ENCODE results near the gene C4BPB. TPM values are rescaled to one million over a fixed set of nuclear protein-coding genes. Genes with fewer than 3 reads are reported as not detected.

The C4BPB gene
- total RNA-seq, 4 donors from 2014 or later: 0.90 to 4.9 TPM; not detected in 2

DNA sequence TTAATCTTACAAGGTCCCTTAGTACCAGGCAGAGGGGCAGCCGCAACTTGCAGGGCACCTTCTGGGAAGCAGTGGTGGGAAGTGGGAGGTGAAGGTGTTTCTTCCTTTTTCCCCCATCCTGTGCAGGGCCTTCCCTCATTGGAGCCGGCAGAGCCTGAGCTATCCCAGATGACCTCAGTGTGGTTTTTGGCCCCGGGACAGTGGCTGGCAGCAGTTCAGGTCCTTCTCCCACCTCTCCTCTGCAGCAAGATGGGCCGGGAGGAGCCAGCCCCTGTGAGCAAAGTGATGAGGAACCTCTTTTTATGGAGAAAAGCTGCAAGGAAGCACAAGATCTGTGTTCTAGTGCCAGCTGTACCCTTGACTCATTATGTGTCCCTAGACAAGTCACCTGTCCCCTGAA is 28.8 kb upstream of the C4BPB start:
- Histone ChIP-seq H3K4me3 (no peak overlapping the region), H3K27ac (no peak overlapping the region), H3K9me3 (no peaks in the 10 kb centered on the region), H3K27me3 (no peaks in the 10 kb centered on the region), H3K4me1 (peaks cover 0 to 4% (median 2%) of the 10 kb centered on the region in 4 donors), H3K36me3 (peaks cover 2 to 34% (median 8%) of the 10 kb centered on the region in 3 donors)
- WGBS, 2 donors: 38 to 42% methylated on average over 4 of the region's 4 CpGs
- TF ChIP-seq EP300 (IDR thresholded peaks at IDR 0.05): no peak
- no peak for TF ChIP-seq CTCF (IDR thresholded peaks at IDR 0.05)
- no peak for TF ChIP-seq POLR2A (IDR thresholded peaks at IDR 0.05)
- DNase-seq (ENCODE audit: low spot score in 2 of 2): no peak

GRCh38 chr1:207060596-207060995 is 28.1 kb upstream of the C4BPB start:
- Histone ChIP-seq H3K36me3 (peaks cover 2 to 41% (median 8%) of the 10 kb centered on the region in 3 donors), H3K4me1 (peaks cover 0 to 4% (median 2%) of the 10 kb centered on the region in 4 donors), H3K4me3 (no peak overlapping the region), H3K9me3 (no peaks in the 10 kb centered on the region), H3K27ac (no peak overlapping the region), H3K27me3 (no peaks in the 10 kb centered on the region)
- no peak for TF ChIP-seq EP300 (IDR thresholded peaks at IDR 0.05)
- no peak for TF ChIP-seq POLR2A (IDR thresholded peaks at IDR 0.05)
- TF ChIP-seq CTCF (IDR thresholded peaks at IDR 0.05): no peak
- DNase-seq (ENCODE audit: low spot score in 2 of 2): no peak
- WGBS, 2 donors: 48 to 75% methylated on average over 3 of the region's 3 CpGs

DNA sequence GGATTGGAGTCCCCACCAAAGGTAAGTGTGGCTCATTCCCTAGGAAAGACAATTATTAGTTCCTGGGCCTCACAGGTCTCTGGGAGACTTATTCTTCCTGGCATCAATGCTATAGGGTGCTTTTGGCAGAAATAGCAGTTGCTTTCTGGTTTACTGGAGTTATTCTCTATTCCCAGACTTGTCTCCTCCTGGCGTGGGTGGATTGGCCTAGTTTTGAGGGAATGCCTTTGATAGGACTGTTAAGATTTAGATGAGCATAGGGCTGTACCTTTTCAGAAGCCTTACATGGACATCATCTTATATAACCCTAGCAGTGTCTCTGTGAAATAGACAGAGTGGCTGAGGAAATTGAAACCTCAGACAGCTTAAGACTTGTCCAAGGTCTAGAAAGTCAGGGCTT is 26.6 kb upstream of the C4BPB start:
- H3K4me1 ChIP-seq: peaks cover 0 to 4% (median 2%) of the 10 kb centered on the region in 4 donors
- H3K27me3 ChIP-seq: no peaks in the 10 kb centered on the region
- H3K9me3 ChIP-seq: no peaks in the 10 kb centered on the region
- no peak for DNase-seq (ENCODE audit: low spot score in 2 of 2)
- H3K36me3 ChIP-seq: peaks cover 2 to 53% (median 8%) of the 10 kb centered on the region in 3 donors
- TF ChIP-seq EP300 (IDR thresholded peaks at IDR 0.05) (no peak), POLR2A (IDR thresholded peaks at IDR 0.05) (no peak), CTCF (IDR thresholded peaks at IDR 0.05) (no peak)
- no peak overlapping the region for H3K27ac ChIP-seq
- WGBS, 2 donors: 82 to 100% methylated on average over 1 of the region's 1 CpG
- H3K4me3 ChIP-seq: no peak overlapping the region

- no peak for DNase-seq (ENCODE audit: low spot score in 2 of 2)
- WGBS, 2 donors: 93 to 94% methylated on average over 5 of the region's 5 CpGs
- H3K27me3 ChIP-seq: no peaks in the 10 kb centered on the region
- TF ChIP-seq EP300 (IDR thresholded peaks at IDR 0.05): no peak
- TF ChIP-seq POLR2A (IDR thresholded peaks at IDR 0.05): no peak
- peaks cover 2 to 62% (median 16%) of the 10 kb centered on the region in 3 donors for H3K36me3 ChIP-seq
- H3K9me3 ChIP-seq: no peaks in the 10 kb centered on the region
- peaks cover 0 to 4% (median 2%) of the 10 kb centered on the region in 4 donors for H3K4me1 ChIP-seq
- no peak overlapping the region for H3K4me3 ChIP-seq
- H3K27ac ChIP-seq: no peak overlapping the region
Observed at GRCh38 chr1:207063014-207063413, 25.6 kb upstream of the C4BPB start.

GRCh38 chr1:207064561-207064960 is 24.1 kb upstream of the C4BPB start:
- 37 to 52% methylated on average over 7 to 8 of the region's 8 CpGs for WGBS, 2 donors
- Histone ChIP-seq H3K27ac (peak overlapping the region in 3 of 4 donors; percentile 52 to 78 (median 69)), H3K4me1 (peaks cover 0 to 4% (median 2%) of the 10 kb centered on the region in 4 donors), H3K27me3 (no peaks in the 10 kb centered on the region), H3K9me3 (no peaks in the 10 kb centered on the region), H3K4me3 (no peak overlapping the region), H3K36me3 (peaks cover 2 to 78% (median 16%) of the 10 kb centered on the region in 3 donors)
- TF ChIP-seq POLR2A (IDR thresholded peaks at IDR 0.05) (no peak), EP300 (IDR thresholded peaks at IDR 0.05) (peak in 1 of 2 donors; percentile 34)
- DNase-seq (ENCODE audit: low spot score in 2 of 2): no peak

GRCh38 chr1:207067185-207067584 is 21.5 kb upstream of the C4BPB start:
- no peak for TF ChIP-seq EP300 (IDR thresholded peaks at IDR 0.05)
- TF ChIP-seq CTCF (IDR thresholded peaks at IDR 0.05): no peak
- no peak for TF ChIP-seq POLR2A (IDR thresholded peaks at IDR 0.05)
- Histone ChIP-seq H3K36me3 (peaks cover 2 to 92% (median 8%) of the 10 kb centered on the region in 3 donors), H3K9me3 (no peaks in the 10 kb centered on the region), H3K4me3 (no peak overlapping the region), H3K27me3 (no peaks in the 10 kb centered on the region), H3K4me1 (peaks cover 0 to 4% (median 0%) of the 10 kb centered on the region in 4 donors), H3K27ac (peak overlapping the region in 1 of 4 donors; percentile 40)
- WGBS, 2 donors: 58 to 62% methylated on average over 3 of the region's 3 CpGs
- no peak for DNase-seq (ENCODE audit: low spot score in 2 of 2)

Measured in tibial nerve (tissue), 4 donors.